UCSD-AML1 (cell line): ENCODE results near the gene USP5.
A peak's percentile ranks its signal among the peaks of the same experiment; 100 is the strongest.
"Not testable (repeated sequence)": the region's sequence is repeated elsewhere in the genome, so short reads cannot be mapped to it uniquely, and the experiment has no call there.

Source experiments
- DNase-seq: peaks from one replicate; lab custom pipeline; 2025; ENCODE audit not compliant: unreplicated experiment; lab: John Stamatoyannopoulos, UW

Gene USP5

DNA sequence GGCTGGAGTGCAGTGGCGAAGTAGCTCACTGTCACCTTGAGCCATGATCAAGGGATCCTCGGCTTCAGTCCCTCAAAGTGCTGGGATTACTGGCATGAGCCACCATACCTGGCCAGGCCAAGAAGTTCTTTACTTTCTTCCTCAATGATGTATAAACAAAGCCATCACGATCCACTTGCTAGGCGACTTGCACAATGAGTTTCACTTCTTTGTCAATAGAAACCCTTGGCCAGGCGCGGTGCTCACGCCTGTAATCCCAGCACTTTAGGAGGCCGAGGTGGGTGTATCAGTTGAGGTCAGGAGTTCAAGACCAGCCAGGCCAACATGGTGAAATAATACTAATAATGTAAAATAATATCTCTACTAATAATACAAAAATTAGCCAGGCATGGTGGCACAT lies 35.5 kb downstream of the USP5 start:
- DNase-seq = no peak

DNA sequence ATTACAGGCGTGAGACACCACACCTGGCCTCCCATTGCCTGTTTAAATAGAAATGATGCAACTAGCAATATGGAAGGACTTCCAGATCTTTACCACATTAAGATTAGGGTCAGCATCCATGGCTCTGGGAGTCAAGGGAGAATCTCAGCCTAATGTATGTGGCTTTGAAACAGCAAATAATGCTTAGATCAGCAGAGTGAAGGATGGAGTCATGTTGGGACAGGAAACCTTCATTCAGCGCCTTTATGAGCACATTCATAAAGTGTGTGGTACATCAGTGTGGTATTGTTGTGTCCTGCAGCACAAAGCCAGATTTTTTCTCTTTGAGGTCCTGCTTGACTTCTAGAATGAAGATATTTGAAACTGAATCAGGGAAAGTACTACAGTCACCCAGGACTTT lies 36.4 kb downstream of the USP5 start:
- no peak for DNase-seq

DNA sequence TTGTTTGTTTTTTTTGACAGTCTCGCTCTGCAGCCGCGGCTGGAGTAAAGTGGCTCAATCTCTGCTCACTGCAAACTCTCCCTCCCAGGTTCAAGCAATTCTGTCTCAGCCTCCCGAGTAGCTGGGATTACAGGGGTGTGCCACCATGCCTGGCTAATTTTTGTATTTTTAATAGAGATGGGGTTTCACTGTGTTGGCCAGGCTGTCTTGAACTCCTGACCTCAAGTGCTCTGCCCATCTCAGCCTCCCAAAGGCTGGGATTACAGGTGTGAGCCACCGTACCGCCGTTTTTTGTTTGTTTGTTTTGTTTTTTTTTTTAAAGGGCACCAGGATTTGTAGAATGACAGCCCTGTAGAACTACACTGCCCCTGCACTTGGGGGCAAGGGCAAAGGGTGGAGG lies 36.8 kb downstream of the USP5 start:
- not testable (repeated sequence) for DNase-seq

DNA sequence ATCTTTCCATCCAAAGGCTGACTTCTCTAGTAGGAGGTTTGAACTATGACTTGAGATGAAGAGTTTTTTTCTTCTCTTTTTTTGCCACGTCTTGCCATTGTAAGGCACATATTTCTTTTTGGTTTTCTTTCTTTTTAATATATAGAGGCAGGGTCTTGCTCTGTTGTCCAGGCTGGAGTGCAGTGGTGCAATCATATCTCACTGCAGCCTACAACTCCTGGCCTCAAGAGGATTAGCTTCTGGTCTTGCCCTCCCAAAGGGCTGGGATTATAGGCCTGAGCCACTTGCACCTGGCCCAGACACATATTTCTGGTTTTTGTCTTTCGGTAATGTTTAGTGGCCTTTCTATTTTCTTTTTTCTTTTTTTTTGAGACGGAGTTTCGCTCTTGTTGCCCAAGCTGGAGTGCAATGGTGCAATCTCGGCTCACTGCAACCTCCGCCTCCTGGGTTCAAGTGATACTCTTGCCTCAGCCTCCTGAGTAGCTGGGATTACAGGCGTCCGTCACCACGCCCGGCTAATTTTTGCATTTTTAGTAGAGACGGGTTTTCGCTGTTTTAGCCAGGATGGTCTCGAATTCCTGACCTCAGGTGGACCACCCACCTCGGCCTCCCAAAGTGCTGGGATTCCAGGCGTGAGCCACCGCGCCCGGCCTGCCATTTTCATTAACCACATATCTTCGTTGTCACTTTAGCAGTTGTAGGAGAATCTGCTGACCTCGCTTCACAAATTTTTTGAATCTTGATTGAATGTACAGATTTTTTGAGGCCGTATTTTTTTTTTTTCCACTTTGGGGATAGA lies 38.0 kb downstream of the USP5 start:
- not testable (repeated sequence) for DNase-seq

DNA sequence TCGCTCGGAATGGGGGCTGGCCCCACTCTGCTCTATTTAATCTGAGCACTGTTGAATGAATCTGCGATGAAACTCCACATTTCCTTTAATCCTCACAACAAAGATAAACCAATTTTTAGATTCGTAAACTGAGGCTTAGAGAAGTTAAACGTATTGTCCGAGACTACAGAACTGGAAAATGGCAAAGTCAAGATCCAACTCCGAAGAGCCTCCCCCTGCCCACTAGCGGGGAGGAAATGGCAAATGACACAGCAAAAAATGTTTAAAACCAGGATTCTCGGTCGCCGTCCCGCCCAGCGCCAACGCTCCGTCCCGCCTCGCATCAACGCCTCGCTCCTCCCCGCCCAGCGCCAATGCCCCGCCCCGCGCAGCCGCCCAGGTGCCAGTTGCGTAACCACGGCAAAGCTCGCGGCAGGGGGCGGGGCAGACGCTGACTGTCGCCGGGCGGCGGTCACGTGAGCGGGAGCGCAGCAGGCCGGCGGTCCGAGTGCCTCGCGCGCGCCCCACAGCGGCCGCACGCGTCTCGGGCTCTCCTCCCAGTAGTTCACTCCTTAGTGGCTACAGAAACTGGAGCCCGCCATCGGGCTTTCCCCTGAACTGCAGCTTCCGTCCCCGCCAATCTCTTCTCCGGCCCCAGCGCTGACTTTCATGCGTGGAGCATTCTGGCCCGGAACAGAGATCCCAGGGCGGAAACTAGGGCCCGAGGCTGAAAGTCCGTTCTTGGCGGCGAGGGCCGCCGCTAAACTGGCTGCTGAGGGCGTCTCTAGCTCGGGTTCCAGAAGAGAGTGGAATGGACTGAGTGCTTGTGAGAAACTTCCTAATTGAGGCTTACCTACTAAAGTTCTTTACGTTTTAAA lies 39.1 kb downstream of the USP5 start:
- DNase-seq = peak; percentile 99

DNA sequence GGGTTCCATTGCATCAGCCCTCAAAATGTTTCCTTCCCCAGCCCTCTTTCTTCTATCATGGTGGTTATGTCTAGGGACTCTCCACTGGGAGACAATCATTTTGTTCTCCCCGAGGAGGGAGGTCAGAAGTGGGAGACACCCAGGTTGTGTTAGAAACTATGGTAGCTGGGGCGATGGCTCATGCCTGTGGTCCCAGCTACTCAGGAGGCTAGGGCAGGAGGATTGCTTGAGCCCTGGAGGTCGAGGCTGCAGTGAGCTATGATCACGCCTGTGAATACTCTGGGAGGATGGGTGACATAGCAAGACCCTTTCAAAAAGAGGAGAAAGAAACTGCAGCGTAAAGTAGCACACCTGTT lies 39.7 kb downstream of the USP5 start:
- DNase-seq = no peak

DNA sequence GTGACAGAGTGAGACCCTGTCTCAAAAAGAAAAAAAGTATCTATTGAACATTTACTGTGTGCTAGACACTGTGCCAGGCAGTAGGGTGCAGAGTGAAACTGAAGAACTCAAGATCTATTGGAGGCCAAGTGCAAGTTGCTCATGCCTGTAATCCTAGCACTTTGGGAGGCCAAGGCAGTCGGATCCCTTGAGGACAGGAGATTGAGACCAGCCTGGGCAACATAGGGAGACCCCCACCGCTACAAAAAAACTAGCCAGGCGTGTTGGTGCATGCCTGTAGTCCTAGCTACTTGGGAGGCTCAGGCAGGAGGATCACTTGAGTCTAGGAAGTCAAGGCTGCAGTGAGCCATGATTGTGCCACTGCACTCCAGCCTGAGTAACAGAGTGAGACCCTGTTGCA lies 40.7 kb downstream of the USP5 start:
- DNase-seq = not testable (repeated sequence)

DNA sequence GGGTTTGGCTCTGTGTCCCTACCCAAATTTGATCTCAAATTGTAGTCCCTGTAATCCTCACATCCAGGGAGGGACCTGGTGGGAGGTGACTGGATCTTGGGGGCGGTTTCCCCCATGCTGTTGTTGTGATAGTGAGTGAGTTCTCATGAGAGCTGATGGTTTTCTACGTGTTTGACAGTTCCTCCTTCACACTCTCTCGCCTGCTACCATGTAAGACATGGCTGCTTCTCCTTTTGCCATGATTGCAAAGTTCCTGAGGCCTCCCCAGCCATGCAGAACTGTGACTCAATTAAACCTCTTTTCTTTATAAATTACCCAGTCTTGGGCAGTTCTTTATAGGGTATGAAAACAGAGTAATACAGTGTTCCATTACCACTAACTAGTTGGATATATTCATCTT lies 42.4 kb downstream of the USP5 start:
- no peak for DNase-seq

DNA sequence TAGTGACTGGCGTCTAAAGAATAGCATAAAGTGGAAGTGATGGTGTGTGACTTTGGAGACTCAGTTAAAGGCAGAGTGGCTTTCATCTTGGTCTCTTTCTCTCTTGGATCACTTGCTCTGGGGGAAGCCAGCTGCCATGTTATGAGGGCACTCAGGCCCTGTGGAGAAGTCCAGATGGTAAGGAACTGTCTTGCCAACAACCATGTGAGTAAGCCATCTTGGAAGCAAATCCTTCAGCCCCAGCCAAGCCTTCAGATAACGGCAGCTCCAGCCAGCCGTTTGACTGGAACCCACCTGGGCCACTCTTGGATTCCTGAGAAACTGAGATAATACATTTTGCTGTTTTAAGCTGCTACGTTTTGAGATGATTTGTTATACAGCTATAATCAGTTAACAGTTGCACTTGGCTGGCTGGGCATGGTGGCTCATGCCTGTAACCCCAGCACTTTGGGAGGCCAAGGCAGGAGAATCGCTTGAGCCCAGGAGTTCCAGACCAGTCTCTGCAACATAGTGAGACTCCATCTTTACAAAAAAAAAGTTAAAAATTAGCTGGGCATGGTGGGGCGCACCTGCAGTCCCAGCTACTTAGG lies 45.0 kb downstream of the USP5 start:
- DNase-seq = no peak

DNA sequence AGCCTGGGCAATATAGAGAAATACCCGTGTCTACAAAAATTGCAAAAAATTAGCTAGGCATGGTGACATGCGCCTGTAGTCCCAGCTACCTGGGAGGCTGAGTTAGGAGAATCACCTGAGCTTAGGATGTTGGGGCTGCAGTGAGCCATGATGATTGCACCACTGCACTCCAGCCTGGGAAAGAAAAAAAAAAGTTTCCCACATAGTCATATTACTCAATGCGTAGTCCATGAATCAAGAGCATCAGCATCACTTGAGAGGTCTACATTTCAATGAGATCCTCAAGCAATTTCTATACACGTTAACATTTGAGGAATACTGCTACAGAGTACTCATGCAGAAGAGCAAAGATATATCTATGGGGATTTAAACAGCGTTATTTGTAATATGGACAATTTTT lies 47.5 kb downstream of the USP5 start:
- DNase-seq = no peak

DNA sequence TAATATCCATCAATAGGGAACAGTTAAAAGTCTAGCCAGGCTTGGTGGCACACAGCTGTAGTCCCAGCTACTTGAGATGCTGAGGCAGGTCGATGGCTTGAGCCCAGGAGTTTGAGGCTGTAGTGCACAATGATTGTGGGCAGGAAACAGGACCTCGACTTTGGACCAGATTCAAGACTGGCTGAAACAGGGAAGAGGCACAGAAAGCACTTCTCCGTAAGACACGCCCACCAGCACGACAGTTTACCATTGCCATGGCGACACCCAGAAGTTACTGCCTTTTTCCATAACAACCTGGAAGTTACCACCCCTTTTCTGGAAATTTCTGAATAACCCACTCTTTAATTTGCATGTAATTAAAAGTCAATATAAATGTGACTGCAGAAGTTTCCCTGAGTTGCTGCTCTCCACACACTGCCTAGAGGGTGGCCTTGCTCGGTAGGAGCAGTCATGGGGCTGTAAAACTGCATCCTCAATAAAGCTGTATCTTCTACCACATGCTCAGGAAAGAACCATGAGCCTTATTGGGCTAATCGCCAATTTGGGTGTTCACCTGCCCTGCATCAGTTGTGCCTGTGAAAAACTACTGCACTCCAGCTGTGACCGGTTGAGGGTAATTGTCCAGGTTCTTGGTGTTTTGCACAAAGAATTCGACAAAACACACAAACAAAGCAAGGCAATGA lies 48.0 kb downstream of the USP5 start:
- DNase-seq = peak; percentile 48

DNA sequence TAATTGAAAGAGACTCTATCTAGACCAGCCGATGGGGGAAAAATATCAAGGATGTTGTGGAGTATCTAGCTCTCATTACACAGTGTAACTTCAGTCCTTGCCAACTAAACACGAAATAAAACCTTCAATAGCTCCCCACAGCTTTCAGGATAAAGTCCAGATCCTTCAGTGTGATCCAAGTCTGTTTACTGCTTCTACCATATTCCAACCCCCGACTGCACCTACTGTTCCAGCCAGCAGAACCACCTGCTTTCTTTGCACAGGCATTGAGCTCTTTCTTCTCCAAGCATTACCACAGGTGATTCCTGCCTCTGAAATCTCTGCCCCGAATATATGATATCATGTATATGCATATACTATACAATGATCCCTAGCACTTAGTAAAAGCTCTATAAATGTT lies 50.5 kb downstream of the USP5 start:
- no peak for DNase-seq

DNA sequence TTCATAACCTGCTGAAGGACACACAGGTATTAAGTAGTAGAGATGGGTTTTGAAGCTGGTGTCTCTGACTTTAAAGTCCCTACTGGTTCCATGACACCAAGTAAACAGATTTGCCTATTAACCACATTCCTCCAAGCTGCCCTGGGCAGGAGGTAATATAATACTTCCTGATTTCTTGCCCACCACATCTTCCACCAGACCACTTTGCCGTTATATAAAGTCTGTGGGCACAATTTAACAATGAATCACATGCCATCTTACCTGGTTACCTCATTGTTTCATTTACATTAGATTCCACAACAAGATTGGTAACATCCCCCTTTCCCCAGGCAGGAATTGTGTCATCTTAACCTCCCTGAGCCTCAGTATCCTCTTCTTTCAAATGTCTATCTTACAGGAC lies 51.8 kb downstream of the USP5 start:
- DNase-seq = no peak

DNA sequence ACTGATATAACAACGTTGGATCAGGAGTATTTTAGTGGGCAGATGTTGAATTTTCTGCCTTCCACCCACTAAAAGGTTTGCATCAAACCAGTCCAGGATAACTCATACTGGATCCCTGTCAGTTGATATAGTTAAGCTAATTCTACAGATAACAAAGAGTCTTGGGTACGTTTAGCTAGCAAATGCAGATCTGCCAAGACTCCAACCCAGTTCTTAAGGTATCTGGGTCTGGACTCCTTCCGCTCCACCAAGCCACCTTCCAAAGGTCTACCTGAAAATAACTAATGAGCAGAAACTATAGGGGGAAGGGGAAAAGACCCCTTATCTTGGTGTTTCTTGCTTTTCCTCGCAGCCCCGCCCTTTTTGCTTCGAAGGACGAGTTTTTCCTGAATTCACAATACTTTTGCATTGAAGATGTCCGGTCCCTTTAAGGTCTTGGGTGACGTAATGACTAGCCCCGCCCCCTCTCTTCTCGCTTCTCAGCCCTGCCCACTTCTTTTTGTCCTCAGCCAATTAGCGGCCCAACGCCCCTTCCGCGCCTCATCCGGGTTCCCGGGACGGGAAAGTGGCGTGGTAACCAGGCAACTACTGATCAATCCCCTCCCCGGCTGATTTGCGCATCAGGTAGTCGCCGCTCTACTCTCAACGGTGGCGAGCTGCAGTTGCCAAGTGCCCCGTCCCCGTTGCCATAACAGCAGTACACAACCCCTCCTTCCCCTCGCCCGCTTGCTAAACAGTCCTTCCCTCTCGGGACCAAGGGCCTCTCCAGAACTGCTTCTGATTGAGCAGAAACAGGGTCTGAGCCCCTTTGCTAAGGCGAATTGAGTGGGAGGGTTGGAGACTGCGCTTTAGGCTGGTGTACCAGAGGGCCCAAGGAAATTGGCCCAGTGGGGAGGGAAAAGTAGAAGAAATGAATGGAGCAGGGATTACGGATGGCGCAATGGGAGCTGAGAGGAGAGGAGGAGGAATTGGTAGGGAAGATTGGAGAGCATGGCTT lies 52.6 kb downstream of the USP5 start, which contains the start of gene LRRC23:
TSS of gene LRRC23 (plus strand) at position 543 of the 997 bp plus-strand sequence. CDS start 812 bp downstream, outside the sequence.
- DNase-seq = peak; percentile 93

DNA sequence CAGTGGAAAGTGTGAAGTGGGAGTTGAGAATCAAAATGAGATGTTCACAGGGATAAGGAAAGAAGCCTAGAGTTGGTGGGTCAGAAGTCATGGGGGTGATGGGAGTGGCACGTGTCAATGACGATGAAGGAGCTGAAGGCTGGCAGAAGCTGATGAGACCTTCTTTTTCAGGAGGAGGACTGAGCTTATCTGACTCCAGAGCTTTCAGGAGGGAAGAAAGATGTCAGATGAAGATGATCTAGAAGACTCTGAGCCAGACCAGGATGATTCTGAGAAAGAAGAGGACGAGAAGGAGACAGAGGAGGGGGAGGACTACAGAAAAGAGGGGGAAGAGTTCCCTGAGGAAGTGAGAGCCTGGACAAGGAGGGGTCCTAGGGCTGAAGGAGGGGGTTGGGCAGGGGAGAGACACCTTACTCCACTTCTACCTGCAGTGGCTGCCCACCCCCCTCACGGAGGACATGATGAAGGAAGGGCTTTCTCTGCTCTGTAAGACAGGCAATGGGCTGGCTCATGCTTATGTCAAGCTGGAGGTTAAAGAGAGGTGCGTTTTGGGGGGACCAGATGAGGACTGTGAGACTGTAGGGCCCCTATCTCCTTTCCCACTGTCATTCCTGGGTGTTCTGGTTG lies 53.6 kb downstream of the USP5 start:
- no peak for DNase-seq

DNA sequence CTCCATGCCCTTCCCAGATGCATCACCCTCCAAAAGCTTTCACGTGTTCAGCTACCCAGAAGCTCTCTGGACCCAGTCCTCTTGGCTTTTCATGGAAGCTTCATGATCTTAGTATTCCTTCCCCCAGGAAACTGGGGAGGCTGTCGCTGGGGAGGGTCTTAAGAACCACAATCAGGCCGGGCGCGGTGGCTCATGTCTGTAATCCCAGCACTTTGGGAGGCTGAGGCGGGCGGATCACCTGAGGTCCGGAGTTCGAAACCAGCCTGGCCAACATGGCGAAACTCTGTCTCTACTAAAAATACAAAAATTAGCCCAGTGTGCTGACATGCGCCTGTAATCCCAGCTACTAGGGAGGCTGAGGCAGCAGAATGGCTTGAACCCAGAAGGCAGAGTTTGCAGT lies 56.2 kb downstream of the USP5 start:
- not testable (repeated sequence) for DNase-seq

DNA sequence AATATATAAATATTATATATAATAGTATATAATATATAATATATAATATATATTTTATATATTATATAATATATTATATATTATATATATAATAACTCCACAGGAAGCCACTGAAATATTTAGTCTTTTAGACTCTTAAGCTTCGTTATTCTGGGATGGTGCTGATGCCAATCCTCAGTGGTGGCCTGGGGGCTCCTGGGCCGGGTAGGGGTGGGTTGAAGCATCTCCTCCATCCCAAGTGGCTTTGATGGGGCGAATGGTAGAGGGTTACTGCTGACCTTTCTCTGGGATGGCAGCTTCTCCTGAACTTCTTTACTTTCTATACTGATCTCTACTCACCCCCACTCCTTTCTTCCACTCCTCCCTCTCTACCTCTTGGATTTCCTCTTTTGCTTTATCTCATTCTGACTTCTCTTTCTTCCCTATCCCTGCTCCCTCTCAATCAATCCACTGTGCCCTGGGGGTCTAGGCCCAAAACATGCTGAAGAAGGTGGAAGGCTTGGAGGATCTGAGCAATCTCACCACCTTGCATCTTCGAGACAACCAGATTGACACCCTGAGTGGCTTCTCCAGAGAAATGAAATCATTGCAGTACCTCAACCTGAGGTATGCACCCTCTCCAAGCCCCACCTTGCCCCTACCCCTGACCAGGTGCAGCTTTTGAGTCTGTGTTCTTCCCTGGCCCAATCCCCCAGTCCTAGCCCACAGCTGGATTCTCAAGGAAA lies 57.6 kb downstream of the USP5 start:
- DNase-seq = no peak

DNA sequence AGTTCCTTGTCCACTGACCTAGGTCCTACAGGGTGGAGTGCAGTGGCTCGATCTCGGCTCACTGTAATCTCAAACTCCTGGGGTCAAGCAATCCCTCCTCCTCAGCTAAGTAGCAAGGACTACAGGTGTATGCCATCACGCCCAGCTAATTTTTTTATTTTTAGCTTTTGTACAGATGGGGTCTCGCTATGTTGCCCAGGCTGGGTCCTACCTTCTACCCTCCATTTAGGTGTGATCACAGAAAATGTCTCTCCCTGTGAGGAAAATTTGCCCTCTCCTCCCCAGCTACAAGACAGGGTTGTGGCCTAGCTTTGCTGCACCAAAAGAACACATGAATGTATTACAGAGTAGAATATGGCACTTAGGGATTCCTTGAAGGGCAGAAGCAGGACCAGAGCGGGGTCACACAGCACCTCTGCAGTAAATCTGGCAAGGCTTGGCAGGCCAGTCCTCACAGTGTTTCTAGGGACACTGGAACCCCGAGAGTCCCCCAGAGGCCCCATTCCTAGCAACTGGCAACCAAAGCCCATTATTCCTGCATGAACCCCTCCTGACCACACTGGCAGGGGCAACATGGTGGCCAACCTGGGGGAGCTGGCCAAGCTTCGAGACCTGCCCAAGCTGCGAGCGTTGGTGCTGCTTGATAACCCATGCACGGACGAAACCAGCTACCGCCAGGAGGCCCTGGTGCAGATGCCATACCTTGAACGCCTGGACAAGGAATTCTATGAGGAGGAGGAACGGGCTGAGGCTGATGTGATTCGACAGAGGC lies 60.4 kb downstream of the USP5 start:
- DNase-seq = no peak
